Fibroblast of skin of left biceps (primary cell): ENCODE measurements around the gene RBM19.

ENCODE experiments used
- DNase-seq, 2 experiments: peaks; one replicate each; pipeline ENCODE4 v3.0.0-alpha.2; 2013; ENCODE audit warnings: low read depth in 2 of 2

The RBM19 gene

GRCh38 chr12:113932381-113933196, 33.5 kb downstream of the RBM19 start:
- DNase-seq = peak; percentile 17 to 19

DNA sequence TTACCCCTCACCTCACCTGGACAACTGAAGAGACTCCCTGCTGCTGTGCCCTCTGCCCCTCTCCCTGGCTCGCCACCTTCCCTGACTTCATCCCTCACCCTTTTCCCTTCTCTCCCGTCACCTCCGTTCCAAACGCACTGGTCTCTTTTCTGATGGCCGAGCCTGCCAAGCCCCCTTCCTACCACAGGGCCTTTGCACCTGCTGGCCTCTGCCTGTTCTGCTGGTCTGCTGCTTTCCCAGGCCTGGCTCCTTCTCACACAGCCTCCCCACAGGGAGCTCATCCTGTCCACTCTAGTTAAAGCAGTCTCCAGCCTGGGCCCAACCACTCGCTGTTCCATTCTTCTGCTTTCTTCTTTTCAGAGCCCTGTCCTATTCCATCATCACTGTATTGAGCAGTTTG, 34.6 kb downstream of the RBM19 start:
- no peak for DNase-seq

DNA sequence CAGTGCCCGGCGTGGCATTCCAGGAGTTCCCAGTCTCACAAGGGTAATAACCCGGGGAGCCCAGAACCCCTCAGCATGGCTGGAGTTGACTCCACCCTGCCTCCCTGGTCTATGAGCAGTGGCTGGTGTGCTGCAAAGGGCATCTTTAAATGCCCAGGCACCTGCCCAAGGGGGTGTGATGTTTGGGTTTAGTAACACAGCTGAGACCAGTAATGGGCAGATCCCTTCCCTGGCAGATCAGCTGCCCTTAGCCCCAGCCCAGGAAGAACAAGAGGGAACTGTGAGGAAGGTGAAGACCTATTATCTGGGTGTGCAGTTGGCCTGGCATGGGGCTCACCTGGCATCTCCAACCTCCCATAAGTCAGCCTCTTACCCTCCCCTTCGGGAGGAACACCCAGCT, 35.9 kb downstream of the RBM19 start:
- no peak for DNase-seq

- DNase-seq = no peak
These were observed 36.7 kb downstream of the RBM19 start for GRCh38 chr12:113929312-113929989.

- DNase-seq = no peak
These were observed 39.3 kb downstream of the RBM19 start for GRCh38 chr12:113926788-113927187.

DNA sequence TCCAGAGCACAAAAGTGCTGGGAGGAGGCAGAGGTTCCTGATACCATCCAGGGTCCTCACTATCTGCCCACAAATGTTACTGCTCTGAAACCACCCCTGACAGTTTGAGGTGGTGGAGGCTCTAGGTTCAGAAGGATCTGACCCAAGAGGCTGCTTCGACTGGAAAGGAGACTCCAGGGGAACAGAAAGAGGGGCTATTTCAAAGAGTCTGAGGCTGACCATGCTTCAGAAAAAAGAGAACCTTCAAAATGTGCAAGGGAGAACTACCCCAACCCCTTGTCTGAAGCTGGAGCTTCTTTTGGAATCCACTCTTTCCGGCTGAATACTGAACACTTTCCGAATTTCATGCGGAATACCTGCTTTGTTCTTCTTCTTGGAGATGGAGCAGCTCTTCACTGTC, 41.8 kb downstream of the RBM19 start:
- no peak for DNase-seq

- DNase-seq = no peak
These were observed 42.9 kb downstream of the RBM19 start for GRCh38 chr12:113923251-113923650.

DNA sequence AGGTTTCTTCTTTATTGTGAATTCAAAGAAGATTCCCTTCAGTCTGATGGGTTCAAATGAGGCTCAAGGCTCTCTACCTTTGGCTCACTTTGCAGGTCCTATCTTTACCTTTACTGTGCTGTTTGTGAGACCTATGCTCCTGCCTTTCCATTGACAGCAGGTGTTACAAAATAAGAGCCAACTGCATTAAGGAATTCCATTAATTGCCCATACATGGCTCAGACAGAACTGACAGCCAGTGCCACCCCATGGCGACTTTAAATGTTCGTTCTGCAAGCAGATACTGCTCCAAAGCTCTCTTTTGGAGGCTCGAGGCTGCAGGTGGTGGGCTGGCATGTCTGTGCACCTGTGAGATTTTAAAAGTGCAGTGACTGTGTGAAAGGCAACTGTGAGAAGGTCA, 44.7 kb downstream of the RBM19 start:
- no peak for DNase-seq

DNA sequence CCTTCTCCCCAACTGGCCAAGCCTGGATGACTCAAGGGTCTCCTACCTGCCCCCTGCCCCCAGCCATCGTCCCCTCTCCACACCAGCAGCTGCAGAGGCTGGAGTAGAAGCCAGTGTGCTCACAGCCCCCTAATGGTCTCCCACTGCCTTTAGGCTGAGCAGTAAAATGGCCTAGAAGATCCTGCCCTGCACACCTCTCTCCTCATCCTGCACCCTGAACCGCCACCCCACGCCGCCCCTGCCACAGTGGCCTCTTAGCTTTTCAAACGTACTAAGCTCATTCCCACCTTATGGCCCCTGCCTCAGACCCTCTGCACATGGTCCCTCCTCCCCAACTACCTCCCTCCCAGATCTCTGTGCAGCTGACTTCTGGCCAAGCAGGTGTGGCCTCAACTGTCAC, 46.3 kb downstream of the RBM19 start:
- no peak for DNase-seq

GRCh38 chr12:113918306-113918705, 47.8 kb downstream of the RBM19 start:
- DNase-seq = no peak

GRCh38 chr12:113917393-113917792, 48.7 kb downstream of the RBM19 start:
- DNase-seq = no peak

DNA sequence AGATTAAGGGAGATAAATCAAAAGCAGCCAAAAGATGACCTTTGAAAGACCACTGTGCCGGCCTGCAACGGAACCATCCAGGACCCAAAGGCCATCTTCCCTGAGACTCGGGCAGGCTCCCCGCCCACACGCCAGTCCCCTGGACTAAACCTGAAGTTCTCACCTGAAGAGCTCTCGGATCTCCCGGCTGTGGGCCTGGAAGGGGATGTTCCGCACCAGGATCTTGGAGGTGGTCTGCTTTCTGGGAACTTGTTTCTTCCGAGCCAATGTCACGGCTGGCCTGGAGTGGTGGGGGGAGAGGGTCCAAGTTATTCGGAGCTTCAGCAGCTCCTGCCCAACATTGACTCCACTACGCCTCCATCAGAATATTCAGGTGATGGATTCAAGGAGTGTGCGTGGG, 51.3 kb downstream of the RBM19 start:
- DNase-seq = no peak

DNA sequence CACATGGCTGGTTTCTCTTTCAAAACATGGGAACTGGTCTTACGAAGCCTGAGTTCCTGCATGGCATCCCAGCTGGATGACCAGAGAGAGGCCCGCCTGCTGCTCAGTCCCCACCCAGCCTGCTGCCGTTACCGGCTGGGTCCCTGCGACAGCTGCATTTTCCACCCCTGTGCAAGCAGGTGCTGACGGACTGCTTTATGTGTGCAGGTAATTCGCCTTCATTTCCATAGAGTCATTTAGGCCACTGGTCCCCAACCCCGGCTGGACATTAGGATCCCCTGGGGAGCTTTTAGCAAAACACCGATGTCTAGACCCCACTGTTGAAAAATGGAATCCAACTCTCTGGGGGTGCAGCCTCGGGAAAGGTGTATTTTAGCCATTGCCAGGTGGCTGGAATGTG, 51.9 kb downstream of the RBM19 start:
- no peak for DNase-seq

DNA sequence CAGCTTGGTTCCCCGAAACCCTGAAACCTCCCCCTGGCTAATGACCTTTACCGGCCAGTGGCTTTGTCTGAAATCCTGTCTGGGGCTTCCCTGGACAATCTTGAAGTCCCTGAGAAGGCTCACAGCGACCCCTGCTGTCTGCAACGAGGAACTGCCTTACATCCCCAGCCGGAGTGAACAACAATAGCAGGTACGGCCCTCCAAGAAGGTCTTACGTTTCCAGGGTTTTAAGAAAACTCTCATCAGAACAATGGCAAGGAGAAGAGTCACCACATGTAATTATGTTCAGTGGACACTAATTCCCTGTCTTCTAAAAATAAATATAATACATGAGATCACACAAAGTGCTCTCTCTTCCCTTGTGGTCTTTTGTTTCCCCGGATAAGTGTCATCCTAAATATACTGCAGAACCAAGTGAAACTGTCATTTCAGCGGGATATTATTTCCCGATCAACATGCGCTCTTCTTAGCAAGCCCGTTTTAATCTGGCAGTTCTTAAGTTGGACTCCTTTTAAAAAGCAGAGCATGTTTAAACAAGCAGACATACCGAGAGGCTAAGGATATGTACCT, 53.3 kb downstream of the RBM19 start:
- no peak for DNase-seq

DNA sequence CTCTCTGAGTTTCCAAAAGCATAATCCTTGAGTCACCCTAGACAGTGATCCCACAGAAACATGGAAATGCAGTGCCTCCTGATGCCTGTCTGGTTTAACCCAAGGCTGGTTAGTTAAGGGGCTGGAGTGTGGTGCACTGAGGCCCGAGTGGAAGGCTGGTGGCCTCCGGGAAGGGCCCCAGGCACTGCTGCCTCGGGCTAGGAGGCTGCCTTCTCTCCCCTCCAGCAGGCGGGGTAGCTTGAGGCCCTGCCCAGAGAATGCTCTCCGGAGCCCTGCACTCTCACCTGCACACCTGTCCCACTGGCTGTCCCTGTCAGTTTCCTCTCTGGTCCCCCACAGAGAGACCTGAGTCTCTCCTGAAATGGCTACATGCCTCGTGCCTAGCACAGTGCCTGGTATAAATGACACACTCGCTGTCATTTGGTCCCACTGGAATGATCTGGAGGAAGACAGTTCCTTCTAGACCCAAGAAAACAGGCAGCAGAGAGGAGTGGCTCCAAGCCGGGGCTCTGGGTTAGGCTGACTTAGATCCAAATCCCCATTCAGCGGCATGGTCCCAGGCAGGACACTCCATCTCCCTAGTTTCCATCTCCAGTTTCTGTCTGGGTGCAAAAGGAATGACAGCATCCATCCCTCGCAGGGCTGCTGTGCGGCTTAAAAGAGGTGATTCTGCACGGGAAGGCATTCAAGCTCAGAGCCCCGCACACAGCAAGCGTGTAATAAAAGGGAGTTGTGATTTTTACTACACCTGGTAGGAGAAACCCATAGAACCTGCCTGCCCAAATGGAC, 54.0 kb downstream of the RBM19 start:
- DNase-seq = no peak

DNA sequence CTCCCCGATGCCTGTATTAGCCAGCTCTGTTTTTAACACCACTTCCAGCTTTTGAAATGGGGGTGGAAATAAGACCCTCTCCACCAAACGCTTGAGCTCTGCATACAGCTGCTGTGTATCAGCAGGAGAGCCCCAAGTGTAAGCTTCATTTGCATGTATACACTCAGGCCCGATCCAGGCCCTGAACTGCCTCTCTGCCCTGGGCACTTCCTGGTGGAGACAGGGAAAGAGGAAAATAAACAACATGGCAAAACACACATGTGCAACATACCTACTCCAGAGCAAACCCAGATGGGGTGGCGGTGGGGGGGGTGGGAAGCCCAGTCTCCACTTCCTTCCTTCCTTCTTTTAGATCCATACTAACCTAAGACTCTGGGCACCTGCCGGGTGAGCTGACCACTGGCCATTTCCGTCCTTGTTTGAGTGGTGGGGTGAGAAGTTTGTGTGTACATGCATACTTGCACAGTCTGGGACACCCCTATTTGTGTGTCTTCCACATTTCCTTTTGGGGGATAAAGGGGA, 55.3 kb downstream of the RBM19 start:
- DNase-seq = no peak

DNA sequence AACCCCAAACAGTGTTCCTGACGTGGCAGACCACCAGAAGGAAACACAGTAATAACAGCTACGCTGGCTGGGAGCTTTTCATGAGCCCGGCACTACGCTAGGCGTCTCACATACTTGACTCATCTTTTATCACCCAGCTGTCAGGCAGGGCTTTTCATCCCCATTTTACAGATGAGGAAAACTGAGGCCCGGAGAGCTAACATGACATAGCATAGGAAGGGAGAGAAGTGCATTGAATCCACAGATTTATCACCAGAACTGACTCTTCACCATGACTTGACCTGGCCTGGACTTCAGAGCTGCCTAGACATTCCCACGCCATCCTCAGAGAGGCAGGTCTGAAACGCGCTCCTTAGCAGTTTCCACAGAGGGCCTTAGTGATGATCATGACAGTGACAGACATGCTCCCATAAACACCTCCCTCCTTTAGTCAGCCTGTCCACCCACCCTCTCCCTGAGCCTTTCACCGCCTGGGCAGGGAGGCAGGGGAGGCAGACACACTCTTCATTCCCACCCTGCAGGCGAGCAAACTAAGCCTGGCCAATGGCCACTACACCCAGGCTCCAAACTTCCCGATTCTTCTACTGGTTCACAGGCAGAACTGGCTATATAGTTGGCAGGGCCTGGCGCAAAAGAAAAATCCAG, 56.2 kb downstream of the RBM19 start:
- no peak for DNase-seq

DNA sequence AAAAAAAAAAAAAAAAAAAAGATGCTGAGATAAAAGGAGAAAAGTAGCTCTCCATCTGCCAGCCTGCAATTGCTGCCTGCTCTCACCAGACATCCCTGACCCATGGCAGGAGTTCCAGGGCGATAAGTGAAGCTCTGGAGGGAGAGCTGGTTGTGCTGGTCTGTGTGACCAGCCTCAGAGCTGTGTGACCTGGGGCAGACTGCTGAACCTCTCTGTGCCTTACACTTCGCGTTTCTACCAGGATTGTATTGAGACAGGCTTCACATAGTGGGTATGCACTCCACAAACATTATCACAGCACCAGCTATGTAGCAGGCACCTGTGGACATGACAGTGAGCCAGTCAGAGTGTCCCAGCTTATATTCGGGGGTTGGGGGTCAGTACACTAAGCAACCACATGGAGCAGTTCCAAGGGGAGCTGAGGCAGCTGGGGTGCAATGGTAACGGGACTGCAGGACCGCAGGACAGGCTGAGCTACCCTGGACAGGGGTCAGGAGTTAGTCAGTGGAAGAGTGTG, 57.5 kb downstream of the RBM19 start:
- DNase-seq = no peak

GRCh38 chr12:113907446-113908180, 58.5 kb downstream of the RBM19 start:
- no peak for DNase-seq

DNA sequence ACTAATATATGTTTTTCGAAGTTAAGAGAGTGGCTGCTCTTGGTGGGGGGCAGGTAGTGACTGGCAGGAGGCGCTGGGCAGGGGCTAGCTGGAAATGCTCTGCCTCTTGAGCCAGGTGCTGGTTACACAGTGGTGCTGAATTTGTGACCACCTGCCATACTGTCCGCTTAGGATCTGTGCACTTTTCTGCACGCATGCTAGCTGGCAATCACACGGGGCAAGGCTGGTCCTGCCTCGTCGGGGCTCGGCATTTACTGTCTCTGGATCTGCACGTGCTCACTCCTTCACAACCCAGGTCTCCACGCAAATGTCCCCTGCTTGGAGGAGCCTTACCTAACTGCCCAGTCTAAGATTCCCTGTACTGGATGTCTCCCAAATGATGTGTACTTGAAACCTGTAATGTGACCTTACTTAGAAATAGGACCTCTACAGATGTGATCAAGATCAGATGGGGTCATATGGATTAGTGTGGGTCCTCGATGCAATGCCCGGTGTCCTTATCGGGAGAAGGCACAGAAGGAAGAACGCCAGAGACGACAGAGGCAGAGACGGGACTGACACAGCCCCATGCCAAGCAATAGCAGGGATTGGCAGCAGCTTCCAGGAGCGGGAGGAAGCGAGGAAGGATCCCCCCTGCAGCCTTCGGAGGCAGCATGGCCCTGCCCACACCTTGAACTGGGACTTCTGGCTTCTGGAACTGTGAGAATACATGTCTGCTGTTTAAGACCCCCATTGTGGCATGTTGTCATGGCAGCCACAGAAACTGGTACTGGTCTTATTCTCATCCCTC, 59.5 kb downstream of the RBM19 start:
- no peak for DNase-seq
